NCI-H128 (cell line): Measurements from ENCODE around the gene NUP210.

Experiments used
- DNase-seq: peaks from one replicate; lab custom pipeline; 2025; ENCODE audit not compliant: unreplicated experiment; lab: John Stamatoyannopoulos, UW

Gene NUP210

DNA sequence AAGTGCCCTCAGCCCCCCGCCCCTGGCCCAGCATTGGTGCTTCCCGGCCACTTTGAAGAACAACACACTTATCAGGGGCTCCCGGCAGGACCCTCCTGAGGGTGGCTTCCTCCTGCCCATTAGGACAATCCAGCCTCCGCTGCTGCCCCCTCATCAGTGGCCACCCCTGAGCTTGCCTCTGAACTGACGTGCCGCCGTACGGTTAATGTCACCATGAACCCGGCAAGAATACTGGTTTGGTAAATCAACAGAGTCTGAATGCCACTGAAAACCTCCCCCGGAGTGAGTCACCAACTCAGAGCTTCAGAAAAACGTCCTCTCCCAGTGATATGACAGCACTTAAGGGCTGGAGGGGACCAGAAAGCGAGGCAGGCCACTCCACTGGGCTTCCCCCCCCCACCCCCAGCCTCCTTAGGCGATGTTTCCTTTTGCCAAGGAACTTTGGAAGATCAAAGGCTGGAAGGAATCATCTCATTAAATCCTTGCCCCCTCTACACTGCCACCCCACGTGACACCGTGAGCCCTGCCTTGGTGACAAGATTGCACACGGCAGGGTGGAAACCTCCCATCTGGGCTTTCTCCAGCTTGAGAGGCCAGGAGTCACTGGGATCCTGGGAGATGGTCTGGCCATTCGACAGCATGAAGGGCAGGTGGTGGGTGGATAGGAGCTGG is 142.1 kb downstream of the NUP210 start:
- DNase-seq: no peak

DNA sequence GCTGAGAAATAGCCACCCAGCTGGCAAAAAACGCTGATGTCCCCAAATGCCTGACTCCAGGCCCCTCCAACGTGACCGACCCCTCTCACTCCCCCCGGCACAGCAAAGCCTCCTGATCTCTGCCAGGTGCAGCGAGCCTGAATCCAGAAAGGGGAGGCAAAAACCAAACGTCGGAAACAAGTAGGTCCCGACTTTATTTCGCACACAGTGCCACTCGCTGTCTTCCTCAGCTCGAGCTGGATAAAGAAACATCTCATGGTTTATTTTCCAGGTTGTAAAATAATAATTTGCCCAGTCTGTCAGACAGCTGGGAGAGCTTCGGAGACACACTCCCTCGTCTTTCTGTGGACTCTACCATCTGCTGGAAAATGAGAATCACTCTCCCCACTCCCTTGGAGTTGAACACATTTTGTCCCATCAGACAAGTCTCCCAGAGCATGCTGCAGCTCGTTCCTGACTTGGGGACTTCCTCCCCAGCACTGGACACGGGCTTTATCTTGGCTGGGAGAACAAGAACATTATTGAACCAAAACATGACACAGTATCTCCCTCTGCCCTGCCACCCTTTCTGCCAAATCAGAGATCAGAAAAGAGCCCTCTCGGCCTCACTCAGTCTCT is 142.8 kb downstream of the NUP210 start:
- no peak for DNase-seq

DNA sequence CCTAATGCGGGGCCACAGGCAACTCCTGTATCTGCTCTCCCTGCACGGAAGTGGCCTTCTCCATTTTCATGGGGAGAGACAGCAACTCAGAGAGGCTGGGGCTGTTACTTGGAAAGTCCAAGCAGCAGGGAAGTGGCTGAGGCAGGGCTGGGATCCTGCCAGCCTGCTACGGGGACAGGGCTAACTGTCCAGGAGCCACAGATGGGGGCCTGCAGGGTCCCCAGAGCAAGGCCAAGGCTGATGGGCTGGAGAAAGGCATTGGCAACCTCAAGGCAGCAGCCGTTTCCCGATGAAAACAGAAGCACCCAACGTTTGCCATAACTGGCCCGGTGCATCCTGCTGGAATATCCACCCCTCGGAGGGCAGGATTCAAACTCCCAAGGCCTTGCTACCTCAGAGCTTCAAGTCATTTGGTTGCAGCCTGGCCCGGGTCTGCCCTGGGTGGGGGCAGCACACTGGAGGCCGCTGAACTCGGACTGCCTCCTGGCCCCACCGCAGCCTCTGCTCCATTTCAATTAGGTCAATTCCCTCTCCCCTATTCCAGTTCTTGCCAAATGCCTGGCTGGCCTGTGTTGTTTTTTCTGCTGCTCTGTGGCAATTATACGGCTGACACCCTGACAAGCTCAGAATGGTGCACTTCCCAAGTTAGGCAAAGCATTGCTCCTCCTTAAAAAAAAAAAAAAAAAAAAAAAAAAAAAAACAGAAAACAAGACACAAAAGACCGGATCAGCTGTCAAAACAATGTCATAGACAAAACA is 143.5 kb downstream of the NUP210 start:
- no peak for DNase-seq

DNA sequence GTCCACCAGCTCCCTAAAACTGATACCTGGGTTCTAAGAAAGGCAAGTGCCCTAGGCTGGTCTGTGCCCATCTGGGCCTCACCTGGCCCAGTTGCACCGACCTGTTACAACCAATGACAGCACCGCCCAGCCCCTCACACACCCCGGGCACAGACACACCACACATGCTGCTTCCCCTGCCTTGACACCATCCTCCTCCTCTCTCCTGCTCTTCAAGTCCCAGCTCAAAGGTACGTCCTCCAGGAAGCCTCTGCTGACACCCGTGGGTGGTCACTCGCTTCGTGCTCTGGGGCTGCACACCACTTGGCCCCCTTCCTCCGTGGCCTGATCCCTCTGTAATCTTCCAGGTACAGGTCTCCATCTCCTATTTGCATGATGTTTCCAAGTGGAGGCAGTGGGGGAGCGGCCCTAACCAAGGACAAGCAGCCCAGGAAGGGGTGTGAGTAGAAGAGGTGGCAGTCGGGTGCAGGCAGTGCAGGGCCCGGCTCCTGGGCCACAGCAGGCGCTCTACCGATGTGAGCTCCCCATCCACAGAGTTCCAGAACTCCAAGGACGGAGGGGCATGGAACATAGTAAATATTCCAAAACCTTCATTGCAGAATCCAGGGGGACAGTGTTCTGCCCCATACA is 144.6 kb downstream of the NUP210 start:
- no peak for DNase-seq

DNA sequence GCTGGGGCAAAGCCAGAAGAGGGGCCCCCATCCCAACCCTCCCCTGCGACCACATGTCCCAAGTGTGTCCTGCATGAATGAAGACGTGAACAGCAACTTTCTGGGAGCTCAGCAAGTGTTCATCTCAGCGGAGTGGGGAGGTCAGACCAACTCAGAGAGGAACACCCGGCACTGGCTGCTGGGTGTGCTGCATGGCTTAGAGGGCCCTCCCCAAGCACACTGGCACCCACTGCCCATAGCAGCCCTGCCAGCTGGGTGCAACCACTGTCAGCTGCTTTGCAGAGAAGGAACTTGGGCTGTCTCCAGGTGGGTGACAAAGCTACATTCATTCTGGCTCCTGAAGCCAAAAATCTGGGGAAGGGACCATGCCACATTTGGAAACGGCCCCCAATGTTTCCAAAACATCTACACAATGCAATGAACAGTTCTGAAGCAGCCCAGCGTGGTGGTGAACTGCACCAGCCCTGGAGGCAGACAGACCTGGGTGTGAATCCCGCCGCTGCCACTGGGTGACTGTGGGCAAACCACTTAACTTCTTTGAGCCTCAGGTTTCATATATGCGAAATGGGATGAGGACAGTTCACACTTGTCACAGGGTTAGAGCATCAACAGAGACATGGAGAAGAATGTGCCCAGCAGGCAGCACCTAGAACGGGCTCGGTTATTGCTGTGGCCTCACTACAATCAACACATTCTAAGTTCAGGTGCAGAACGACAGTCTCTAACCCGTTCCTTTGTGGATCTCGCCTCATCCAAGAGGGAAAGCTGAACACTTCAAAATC is 145.4 kb downstream of the NUP210 start:
- no peak for DNase-seq

DNA sequence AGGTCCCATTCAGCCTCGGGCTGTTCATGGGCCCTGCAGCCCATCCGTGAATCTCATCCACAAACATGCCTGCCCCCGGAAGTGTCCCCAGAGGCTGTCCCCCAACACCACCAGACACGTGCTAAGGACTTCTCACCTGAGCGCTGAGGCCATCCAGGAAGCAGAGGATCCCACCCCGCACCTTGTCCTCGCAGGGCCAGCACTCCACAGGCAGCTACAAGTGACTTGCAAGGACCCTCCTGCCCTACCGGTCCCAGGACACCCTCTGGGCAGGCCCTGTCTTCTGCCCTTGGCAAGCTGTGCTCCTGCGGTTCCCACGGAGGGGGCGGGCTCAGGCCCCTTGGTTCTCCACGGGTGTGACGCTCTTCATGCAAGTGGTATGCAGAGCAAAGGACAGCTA is 146.0 kb downstream of the NUP210 start:
- DNase-seq: no peak

DNA sequence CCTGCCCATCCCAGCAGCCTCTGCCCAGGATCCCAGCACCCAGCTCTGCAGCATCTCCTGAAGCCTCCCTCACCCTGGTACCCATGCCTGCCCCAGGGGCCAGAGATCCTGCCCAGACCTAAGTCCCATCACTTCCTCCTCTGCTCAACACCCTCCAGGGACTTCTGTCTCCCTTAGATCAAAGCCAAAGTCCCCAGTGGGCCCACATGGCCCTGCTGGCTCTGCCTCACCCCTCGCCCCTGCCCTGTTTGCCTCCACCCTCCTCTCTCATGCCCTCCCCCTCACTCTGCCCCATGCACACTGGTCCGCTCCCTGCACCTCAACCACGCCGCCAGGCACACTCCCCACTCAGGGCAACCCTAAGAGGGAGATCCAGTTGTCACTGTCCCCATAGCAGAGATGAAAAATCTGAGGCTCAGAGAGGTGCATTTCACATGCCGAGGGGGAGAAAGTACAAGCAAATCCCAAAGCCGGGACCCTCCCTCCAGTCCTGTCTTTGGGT is 146.5 kb downstream of the NUP210 start:
- DNase-seq: no peak

DNA sequence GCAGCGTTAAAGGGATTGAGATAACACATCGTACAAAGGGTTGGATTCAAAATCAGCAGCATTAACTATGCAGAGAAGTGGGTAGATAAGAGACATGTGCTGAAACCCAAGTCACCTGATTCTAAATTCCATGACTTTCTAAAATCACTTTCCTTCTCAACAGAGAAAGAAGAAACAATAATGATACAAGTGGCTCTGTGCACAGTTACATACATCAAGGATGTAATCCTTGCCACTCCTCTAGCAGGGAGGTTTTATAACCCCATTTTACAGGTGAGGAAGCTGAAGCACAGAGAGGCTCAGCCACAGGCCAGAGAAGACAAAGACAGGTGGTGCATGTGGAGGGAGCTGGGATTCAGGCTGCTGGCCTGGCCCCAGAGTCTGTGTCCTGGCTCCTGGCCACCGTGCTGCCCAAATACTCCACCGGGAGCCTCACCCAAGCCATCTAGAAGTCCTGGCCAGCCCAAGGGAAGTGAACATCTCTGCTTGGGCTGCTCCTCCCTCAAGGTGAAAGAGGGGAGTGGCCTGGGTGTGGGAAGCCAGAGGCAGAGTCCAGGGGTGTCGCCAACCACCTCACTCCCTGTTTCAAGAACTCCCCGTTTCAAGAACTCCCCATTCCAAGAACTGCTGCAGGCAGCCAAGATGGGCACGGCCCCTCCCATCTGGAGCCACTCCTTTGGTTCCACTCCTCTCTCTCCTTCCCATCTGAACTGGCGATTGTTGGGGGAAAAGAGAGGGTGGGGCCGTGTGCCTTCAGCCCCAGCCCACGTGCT is 147.1 kb downstream of the NUP210 start:
- DNase-seq: no peak

DNA sequence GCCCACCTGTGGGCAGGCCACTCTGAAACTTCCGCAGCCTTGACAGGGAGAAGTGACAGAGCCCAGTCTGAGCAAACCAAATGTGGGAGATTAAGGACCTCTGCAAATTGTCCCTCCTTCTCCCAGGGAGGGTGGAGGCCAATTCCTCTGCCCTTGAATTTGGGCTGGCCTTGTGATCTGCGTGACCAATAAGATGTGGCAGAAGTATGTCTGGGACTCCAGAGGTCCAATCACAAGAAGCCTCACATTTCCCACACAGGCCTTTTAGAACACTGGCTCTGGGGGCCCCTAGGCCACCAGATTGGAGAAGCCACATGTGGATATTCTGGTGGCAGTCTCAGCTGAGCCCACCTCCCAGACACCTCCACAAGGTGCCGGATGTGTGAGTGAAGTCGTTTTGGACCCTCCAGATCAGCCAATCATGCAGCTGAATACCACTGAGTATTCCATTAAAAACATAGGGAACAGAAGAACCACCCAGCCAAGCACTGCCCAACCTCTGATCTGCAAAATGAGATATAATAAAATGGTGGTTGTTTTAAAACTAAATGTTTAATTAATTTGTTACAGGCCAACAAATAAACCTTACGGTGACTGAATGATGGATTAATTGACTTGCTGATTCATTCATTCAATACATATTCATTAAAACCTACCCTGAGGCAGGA is 150.3 kb downstream of the NUP210 start:
- no peak for DNase-seq

DNA sequence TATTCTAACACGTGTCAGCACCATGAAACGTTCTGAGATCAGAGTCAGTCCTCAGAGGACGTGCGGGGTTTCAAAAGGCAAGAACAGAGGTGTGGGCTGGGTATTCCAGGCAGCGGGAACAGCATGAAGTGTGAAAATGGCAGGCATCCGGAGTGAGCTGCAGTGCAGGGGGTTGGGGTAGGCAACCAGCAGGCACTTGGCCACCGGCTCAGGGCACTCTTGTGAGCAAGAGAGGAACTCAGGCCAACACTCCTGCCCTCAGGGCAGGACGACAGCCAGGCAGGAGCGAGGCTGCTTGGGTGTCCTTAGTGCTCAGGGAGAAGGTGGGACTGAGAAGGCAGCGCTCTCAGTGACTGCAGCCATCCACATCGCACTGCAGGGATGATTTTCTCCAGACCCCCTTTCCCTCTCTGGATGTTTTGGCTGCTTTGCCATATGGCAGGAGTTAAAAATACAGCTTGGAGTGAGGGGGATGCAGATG is 151.1 kb downstream of the NUP210 start:
- no peak for DNase-seq

DNA sequence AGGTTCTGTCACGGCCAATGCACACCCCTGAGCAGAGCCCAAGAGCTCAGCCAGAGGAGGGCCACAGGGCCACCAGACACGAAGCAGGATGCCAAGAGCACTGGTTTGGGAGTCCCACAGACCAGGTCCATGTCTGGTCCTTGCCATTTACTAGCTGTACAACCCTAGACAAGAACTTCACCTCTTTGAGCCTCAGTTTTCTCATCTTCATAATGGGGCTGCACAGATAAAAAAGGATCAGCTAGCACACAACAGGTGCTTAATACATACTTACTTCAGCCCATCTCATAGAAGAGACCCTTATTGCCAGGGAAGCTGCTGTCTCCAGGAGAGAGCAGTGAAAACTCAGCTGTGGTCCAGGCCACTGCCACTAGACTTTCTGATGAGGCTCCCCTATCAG is 152.0 kb downstream of the NUP210 start:
- no peak for DNase-seq

DNA sequence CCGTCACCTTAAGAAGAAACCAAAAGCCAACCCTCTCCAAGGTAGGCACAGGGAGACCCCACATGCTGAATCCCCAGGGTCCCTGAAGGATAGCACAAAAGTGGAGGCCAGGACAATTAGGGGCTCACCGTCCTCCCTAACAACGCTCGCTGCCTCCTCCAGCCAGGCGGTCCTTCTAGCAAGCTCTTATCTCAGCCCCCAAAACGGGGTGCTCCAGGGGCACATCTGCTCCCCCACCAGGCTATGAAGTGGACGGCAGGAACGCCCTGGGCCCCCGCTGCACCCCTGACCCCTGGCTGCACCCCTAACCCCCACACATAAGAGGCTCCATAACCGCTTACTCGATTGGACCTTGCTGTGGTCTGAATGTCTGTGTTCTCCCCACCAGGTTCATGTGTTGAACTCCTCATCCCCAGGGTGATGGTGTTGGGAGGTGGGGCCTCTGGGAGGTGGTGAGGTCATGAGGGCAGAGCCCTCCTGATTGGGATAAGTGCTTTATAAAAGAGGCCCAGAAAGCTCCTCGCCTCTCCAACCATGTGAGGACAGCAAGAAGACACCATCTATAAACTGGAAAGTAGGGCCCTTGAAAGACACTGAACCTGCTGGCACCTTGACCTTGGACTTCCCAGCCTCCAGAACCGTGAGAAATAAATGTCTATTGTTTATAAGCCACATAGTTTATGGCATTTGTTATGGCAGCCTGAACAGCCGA is 153.3 kb downstream of the NUP210 start:
- DNase-seq: no peak
